ENCODE results near the gene PDC. TPM values are rescaled to one million over a fixed set of nuclear protein-coding genes. Genes with fewer than 3 reads are reported as not detected.

Gene PDC
- polyA plus RNA-seq, 2 of the 4 experiments (the other 2 are of a cell fraction) = not detected

- POLR2A ChIA-PET = interaction anchor here (0.7 kb wide), 1 partner anchor 86 kb away, joined by 6 read pairs; no protein-coding TSS in a partner anchor
- CTCF ChIA-PET = interaction anchor here (1.2 kb wide), 2 partner anchors 10 to 184 kb away, joined by 3 read pairs; no protein-coding TSS in a partner anchor
Observed at GRCh38 chr1:186421446-186421845, 39.5 kb downstream of the PDC start.

GRCh38 chr1:186420923-186421322, 40.0 kb downstream of the PDC start:
- H3K4me2 ChIP-seq = no peak overlapping the region
- ChIA-PET CTCF (interaction anchor here (1.2 kb wide), 3 partner anchors 11 to 185 kb away, joined by 3 to 4 read pairs (median 3); no protein-coding TSS in a partner anchor), POLR2A (interaction anchor here (0.7 kb wide), 1 partner anchor 86 kb away, joined by 6 read pairs; no protein-coding TSS in a partner anchor)

More at GRCh38 chr1:186421446-186421845, 39.5 kb downstream of the PDC start:
- WGBS (ENCODE audit: missing lambda C conversion rate) = 92% methylated on average over 6 of the region's 6 CpGs
- Histone ChIP-seq H3K9me3 (no peaks in the 10 kb centered on the region), H3K4me3 (no peak overlapping the region), H3K4me1 (no peaks in the 10 kb centered on the region), H3K4me2 (no peak overlapping the region), H3K27ac (no peak overlapping the region)
- FAIRE-seq = no peak
- no peak for TF ChIP-seq GATA3 (IDR thresholded peaks at IDR 0.05; ENCODE audit: borderline replicate concordance)
- no peak for TF ChIP-seq CBX2 (IDR thresholded peaks at IDR 0.05; ENCODE audit: borderline replicate concordance, low read depth)
- no peak for TF ChIP-seq SMC3 (IDR thresholded peaks at IDR 0.05)
- no peak for TF ChIP-seq POLR2AphosphoS2 (conservative IDR thresholded peaks at IDR 0.05; ENCODE audit: low read length)
- no peak for TF ChIP-seq NPAS2 (CRISPR knock-in tag; IDR thresholded peaks at IDR 0.05; ENCODE audit: borderline replicate concordance)
- TF ChIP-seq KDM5A (IDR thresholded peaks at IDR 0.05) = no peak
- TF ChIP-seq HMGXB4 (CRISPR knock-in tag; IDR thresholded peaks at IDR 0.05; ENCODE audit: borderline replicate concordance) = no peak
- no peak for TF ChIP-seq MAFK (IDR thresholded peaks at IDR 0.05; ENCODE audit: partially characterized antibody)
- no peak for TF ChIP-seq HDAC2 (IDR thresholded peaks at IDR 0.05)
- no peak for TF ChIP-seq EHF (CRISPR knock-in tag; IDR thresholded peaks at IDR 0.05)
- DNase-seq (ENCODE audit: low read depth in 1 of 2, low spot score in 1 of 2) = no peak
- no peak for ATAC-seq

GRCh38 chr1:186420311-186420710, 40.6 kb downstream of the PDC start:
- DNase-seq (ENCODE audit: low read depth in 1 of 2, low spot score in 1 of 2) (no peak), FAIRE-seq (no peak), ATAC-seq (no peak)
- ChIA-PET CTCF (interaction anchor here (1.2 kb wide), 2 partner anchors 16 to 185 kb away, joined by 3 to 4 read pairs; no protein-coding TSS in a partner anchor), POLR2A (no interaction called here)
- TF ChIP-seq ZC3H11A (IDR thresholded peaks at IDR 0.05) (no peak), RAD21 (conservative IDR thresholded peaks at IDR 0.05 in 1 of 2, IDR thresholded peaks at IDR 0.05 in 1 of 2) (no peak), NPAS2 (CRISPR knock-in tag; IDR thresholded peaks at IDR 0.05; ENCODE audit: borderline replicate concordance) (no peak), EHMT2 (IDR thresholded peaks at IDR 0.05; ENCODE audit: low read depth) (no peak), HMGXB4 (CRISPR knock-in tag; IDR thresholded peaks at IDR 0.05; ENCODE audit: borderline replicate concordance) (no peak), TP53 (CRISPR knock-in tag; IDR thresholded peaks at IDR 0.05) (no peak), PHF8 (IDR thresholded peaks at IDR 0.05; ENCODE audit: borderline replicate concordance, low read depth) (no peak), ZNF302 (CRISPR knock-in tag; IDR thresholded peaks at IDR 0.05) (no peak)
- TF ChIP-seq, protein P1, sequence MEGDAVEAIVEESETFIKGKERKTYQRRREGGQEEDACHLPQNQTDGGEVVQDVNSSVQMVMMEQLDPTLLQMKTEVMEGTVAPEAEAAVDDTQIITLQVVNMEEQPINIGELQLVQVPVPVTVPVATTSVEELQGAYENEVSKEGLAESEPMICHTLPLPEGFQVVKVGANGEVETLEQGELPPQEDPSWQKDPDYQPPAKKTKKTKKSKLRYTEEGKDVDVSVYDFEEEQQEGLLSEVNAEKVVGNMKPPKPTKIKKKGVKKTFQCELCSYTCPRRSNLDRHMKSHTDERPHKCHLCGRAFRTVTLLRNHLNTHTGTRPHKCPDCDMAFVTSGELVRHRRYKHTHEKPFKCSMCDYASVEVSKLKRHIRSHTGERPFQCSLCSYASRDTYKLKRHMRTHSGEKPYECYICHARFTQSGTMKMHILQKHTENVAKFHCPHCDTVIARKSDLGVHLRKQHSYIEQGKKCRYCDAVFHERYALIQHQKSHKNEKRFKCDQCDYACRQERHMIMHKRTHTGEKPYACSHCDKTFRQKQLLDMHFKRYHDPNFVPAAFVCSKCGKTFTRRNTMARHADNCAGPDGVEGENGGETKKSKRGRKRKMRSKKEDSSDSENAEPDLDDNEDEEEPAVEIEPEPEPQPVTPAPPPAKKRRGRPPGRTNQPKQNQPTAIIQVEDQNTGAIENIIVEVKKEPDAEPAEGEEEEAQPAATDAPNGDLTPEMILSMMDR (IDR thresholded peaks at IDR 0.05) = no peak
- TF ChIP-seq, protein P2, sequence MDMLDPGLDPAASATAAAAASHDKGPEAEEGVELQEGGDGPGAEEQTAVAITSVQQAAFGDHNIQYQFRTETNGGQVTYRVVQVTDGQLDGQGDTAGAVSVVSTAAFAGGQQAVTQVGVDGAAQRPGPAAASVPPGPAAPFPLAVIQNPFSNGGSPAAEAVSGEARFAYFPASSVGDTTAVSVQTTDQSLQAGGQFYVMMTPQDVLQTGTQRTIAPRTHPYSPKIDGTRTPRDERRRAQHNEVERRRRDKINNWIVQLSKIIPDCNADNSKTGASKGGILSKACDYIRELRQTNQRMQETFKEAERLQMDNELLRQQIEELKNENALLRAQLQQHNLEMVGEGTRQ (IDR thresholded peaks at IDR 0.05) = no peak
- Histone ChIP-seq H3K4me3 (no peak overlapping the region), H3K27ac (no peak overlapping the region), H3K9me3 (no peaks in the 10 kb centered on the region), H3K4me2 (no peak overlapping the region), H3K4me1 (no peaks in the 10 kb centered on the region)

More at GRCh38 chr1:186420923-186421322, 40.0 kb downstream of the PDC start:
- TF ChIP-seq, protein P2 (IDR thresholded peaks at IDR 0.05) = no peak
- TF ChIP-seq, protein P1 (IDR thresholded peaks at IDR 0.05) = no peak
- TF ChIP-seq SMC3 (IDR thresholded peaks at IDR 0.05) (no peak), FOSB (CRISPR knock-in tag; IDR thresholded peaks at IDR 0.05) (no peak), CHD2 (IDR thresholded peaks at IDR 0.05; ENCODE audit: low read length, partially characterized antibody) (no peak), CHD4 (IDR thresholded peaks at IDR 0.05; ENCODE audit: borderline replicate concordance) (no peak), SREBF2 (IDR thresholded peaks at IDR 0.05) (no peak), ESRRA (IDR thresholded peaks at IDR 0.05; ENCODE audit: borderline replicate concordance, low read length) (no peak), HOXB5 (CRISPR knock-in tag; IDR thresholded peaks at IDR 0.05) (no peak)
- no peaks in the 10 kb centered on the region for H3K9me3 ChIP-seq
- 92% methylated on average over 1 of the region's 1 CpG for WGBS (ENCODE audit: missing lambda C conversion rate)
- no peak for DNase-seq (ENCODE audit: low read depth in 1 of 2, low spot score in 1 of 2)
- no peak overlapping the region for H3K27ac ChIP-seq
- H3K4me1 ChIP-seq = no peaks in the 10 kb centered on the region
- FAIRE-seq = no peak
- H3K4me3 ChIP-seq = no peak overlapping the region
- no peak for ATAC-seq
